ENCODE measurements around the gene PLA2R1.

The PLA2R1 gene

GRCh38 chr2:160028431-160029269 lies 33.8 kb downstream of the PLA2R1 start (continued):
- TF ChIP-seq TCF7L2 (IDR thresholded peaks at IDR 0.05; ENCODE audit: borderline replicate concordance, low read depth, low read length) = no peak
- no peak for TF ChIP-seq ZNF24 (tag by site-specific recombination; IDR thresholded peaks at IDR 0.05)
- no peak for TF ChIP-seq ZNF561 (tag by site-specific recombination; IDR thresholded peaks at IDR 0.05; ENCODE audit: borderline replicate concordance)
- no peak for TF ChIP-seq KLF10 (tag by site-specific recombination; IDR thresholded peaks at IDR 0.05)
- TF ChIP-seq ZNF645 (tag by site-specific recombination; IDR thresholded peaks at IDR 0.05) = no peak
- TF ChIP-seq GLIS1 (tag by site-specific recombination; IDR thresholded peaks at IDR 0.05) = no peak
- no peak for TF ChIP-seq ZNF155 (tag by site-specific recombination; IDR thresholded peaks at IDR 0.05)
- TF ChIP-seq ELK4 (IDR thresholded peaks at IDR 0.05; ENCODE audit: borderline replicate concordance, low read depth, low read length) = no peak
- no peak for TF ChIP-seq ZNF398 (tag by site-specific recombination; IDR thresholded peaks at IDR 0.05)
- no peak for TF ChIP-seq PRDM4 (tag by site-specific recombination; IDR thresholded peaks at IDR 0.05)
- TF ChIP-seq GLIS2 (tag by site-specific recombination; IDR thresholded peaks at IDR 0.05) = no peak

GRCh38 chr2:160022162-160022561 lies 40.3 kb downstream of the PLA2R1 start:
- Histone ChIP-seq H3K36me3 (ENCODE audit: control insufficient read depth in 2 of 2, insufficient read depth in 1 of 2, low read length in 2 of 2) (no peaks in the 10 kb centered on the region), H3K4me1 (ENCODE audit: control insufficient read depth, insufficient read depth, low read length) (no peaks in the 10 kb centered on the region), H3K9me3 (ENCODE audit: control insufficient read depth, insufficient read depth, low read depth, low read length) (no peaks in the 10 kb centered on the region), H3K4me3 (ENCODE audit: low read depth, low read length) (no peak overlapping the region), H3K27ac (ENCODE audit: extremely low read depth, low read depth, low read length) (no peak overlapping the region)
- CTCF ChIA-PET = interaction anchor here (0.8 to 1.2 kb wide), 5 partner anchors 17 to 905 kb away, joined by 3 to 5 read pairs (median 3); no protein-coding TSS in a partner anchor
- TF ChIP-seq ATF2 (tag by site-specific recombination; IDR thresholded peaks at IDR 0.05; ENCODE audit: low read depth) (no peak), SETDB1 (IDR thresholded peaks at IDR 0.05; ENCODE audit: insufficient read length, low read length) (peak; percentile 36)
- POLR2A ChIA-PET = no interaction called here
